Activated T-cell treated with anti-CD3 and anti-CD28 coated beads, Interleukin-2, amount 50 U/mL, for 24 hours (primary cell): ENCODE measurements around the gene PTPRG.

Source experiments
- DNase-seq: peaks from one replicate; pipeline ENCODE4 v3.0.0-alpha.2; 2020
- H3K27ac Mint-ChIP-seq: 2 replicates; pipeline ENCODE4 v1.8.0; 2020; ENCODE audit warnings: mild to moderate bottlenecking, mixed read lengths
- H3K27me3 Mint-ChIP-seq: 2 replicates; pipeline ENCODE4 v1.8.0; 2020; ENCODE audit warnings: mixed read lengths
- H3K36me3 Mint-ChIP-seq: 2 replicates; pipeline ENCODE4 v1.8.0; 2020; ENCODE audit warnings: low read depth, mixed read lengths
- H3K4me1 Mint-ChIP-seq: 2 replicates; pipeline ENCODE4 v1.8.0; 2020; ENCODE audit warnings: low read depth, mixed read lengths
- H3K4me3 Mint-ChIP-seq: 2 replicates; pipeline ENCODE4 v1.8.0; 2020; ENCODE audit warnings: mild to moderate bottlenecking, moderate library complexity, mixed read lengths
- H3K9me3 Mint-ChIP-seq: 2 replicates; pipeline ENCODE4 v1.8.0; 2020; ENCODE audit warnings: mixed read lengths

Gene PTPRG

DNA sequence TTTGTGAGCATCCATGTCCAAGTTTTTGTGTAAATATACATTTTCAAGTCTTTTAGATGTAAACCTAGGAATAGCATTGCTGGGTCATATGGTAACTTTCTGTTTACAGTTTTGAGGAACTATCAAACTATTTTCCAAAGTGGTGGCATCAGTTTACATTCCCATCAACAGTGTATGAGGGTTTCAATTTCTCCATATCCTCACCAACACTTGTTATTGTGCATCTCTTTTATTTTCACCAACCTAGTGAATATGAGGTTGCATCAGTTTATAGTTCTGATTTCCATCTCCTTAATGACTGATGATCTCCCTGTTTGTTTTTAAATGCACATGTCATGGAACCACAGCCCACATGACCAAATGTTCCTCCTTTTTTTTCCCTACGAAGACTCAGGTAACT lies 610.8 kb downstream of the PTPRG start:
- Mint-ChIP-seq H3K9me3 (peaks cover 4% of the 10 kb centered on the region), H3K27me3 (peaks cover 5% of the 10 kb centered on the region)

DNA sequence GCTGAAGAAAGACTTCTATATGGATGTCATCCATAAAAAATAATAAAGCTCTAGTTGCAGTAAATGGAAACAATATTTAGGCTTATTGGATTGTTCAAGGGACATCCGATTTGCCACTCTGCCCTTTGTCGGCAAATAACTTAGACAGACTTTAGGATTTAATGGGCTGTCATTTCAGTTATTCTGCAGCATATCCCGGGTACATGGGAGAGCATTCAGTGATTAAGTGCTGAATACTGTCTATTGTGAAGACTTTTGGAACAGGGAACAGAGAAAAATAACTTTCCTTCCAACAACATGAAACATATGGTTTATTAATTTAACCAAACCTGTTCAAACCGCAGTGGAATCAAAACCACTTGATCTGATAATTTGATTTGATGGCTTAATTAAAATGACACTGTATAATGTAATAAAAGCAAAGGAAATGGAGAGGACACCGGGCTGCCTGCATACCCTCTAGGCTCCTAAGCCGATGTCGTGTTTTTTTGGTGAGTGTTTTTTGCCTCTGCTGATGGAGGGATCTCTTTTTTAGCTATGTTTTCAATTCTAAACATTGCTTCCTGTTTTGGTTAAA lies 612.7 kb downstream of the PTPRG start:
- H3K27me3 Mint-ChIP-seq: peaks cover 6% of the 10 kb centered on the region
- no peak overlapping the region for H3K27ac Mint-ChIP-seq

More for the DNA sequence above, 610.8 kb downstream of the PTPRG start:
- Mint-ChIP-seq H3K36me3 (no peaks in the 10 kb centered on the region), H3K27ac (no peak overlapping the region), H3K4me1 (no peaks in the 10 kb centered on the region), H3K4me3 (no peak overlapping the region)
- no peak for DNase-seq

DNA sequence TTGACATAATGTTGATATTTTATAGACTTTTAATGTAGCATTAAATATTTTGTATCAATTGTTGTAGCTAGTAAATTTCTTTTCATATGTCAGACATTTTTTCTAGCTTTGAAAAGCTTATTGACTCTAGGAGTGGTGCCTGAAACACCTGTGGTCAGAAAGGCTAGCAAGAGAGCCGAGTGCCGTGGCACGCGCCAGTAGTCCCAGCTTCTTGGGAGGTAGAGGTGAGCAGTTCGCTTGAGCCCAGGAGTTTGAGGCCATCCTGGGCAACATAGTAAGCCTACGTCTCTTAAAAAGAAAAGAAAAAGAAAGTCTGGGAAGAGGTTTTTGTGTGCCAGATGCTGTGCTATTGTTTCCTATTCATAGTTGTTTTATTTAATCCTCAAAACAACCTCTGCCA lies 613.8 kb downstream of the PTPRG start:
- Mint-ChIP-seq H3K4me1 (no peaks in the 10 kb centered on the region), H3K27me3 (peaks cover 6% of the 10 kb centered on the region), H3K4me3 (no peak overlapping the region), H3K27ac (no peak overlapping the region), H3K9me3 (peaks cover 4% of the 10 kb centered on the region), H3K36me3 (no peaks in the 10 kb centered on the region)
- no peak for DNase-seq

More for the DNA sequence above, 612.7 kb downstream of the PTPRG start:
- no peaks in the 10 kb centered on the region for H3K36me3 Mint-ChIP-seq
- H3K4me3 Mint-ChIP-seq: no peak overlapping the region
- no peaks in the 10 kb centered on the region for H3K4me1 Mint-ChIP-seq
- peaks cover 4% of the 10 kb centered on the region for H3K9me3 Mint-ChIP-seq
- no peak for DNase-seq

DNA sequence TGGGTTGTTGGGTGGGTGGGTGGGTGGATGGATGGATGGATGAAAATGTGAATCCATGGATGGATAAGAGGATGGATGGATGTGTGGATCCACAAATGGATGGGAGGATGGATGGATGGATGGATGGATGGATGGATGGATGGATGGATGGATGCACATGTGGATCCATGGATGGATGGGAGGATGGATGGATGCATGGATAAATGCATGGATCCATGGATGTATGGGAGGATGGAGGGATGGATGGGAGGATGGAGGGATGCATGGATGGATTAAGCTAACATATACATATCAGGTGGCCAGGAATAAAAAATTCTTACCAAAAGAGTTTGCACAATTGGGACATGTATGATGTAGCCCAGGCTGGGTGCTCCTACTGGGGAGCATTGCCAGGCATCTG lies 616.7 kb downstream of the PTPRG start:
- Mint-ChIP-seq H3K27me3 (peaks cover 6% of the 10 kb centered on the region), H3K4me1 (no peaks in the 10 kb centered on the region), H3K9me3 (no peaks in the 10 kb centered on the region), H3K4me3 (no peak overlapping the region), H3K36me3 (no peaks in the 10 kb centered on the region), H3K27ac (no peak overlapping the region)
- DNase-seq: no peak

DNA sequence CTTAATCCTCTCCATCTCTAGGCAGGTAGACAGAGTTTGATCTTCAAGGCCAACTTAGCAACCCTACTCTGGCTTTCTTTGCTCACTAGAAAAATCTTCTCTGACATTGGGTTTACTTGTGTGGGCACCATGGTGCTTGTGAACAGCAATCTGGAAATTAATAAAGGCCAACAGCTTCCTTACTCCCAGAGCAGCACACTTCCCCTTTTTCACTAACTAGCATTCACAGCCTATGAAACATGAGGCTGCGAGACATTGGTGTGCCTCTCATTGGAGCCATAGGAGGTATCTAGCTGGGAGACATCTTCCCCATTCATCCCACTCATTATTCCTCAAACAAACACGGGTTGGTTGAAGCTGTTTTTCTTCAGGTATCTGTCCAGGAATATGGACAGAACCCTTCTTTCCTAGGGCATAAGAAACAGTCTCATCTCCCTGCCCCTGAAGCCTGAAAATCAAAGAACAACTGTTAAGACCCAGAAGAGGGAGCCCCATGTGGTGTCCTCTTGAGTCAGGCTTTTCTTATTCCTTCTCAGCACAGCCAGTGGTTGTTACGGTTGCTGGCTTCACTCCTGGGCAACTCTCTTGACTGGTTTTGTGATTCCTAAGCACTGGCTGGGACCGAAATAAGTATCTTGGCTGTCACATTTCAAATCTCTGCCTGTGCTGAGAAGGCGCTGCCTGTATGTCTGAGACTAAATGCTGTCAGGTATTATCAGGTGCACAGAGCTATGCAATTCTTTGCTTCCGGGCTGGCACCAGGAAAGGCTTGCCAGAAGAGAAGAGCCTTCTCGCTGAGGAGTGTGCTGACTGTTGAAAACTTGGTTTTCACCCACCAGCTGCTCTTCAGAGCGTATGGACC lies 617.6 kb downstream of the PTPRG start:
- H3K36me3 Mint-ChIP-seq: no peaks in the 10 kb centered on the region
- peaks cover 6% of the 10 kb centered on the region for H3K27me3 Mint-ChIP-seq
- no peaks in the 10 kb centered on the region for H3K4me1 Mint-ChIP-seq
- H3K9me3 Mint-ChIP-seq: no peaks in the 10 kb centered on the region
- H3K27ac Mint-ChIP-seq: no peak overlapping the region
- no peak for DNase-seq
- H3K4me3 Mint-ChIP-seq: no peak overlapping the region

DNA sequence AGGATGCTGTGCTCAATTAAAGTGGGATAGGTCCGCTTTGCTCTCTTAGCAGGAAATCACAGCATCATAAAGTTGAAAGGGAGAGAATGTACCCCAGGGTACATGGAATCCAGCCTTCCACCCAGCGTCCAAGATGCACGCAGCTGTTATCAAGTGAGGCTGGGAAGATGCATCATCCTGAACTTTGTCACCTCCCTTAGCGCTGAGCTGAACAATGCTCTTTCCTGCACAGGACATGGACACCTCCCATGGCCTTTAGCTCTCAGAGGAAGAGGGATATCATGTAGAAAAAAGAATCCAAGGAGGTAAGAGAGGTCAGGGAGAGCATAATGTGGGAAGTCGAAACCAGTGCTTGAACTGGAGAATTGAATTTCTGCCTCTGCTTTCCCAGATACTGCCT lies 619.1 kb downstream of the PTPRG start:
- H3K36me3 Mint-ChIP-seq: no peaks in the 10 kb centered on the region
- peaks cover 5% of the 10 kb centered on the region for H3K27me3 Mint-ChIP-seq
- H3K4me1 Mint-ChIP-seq: no peaks in the 10 kb centered on the region
- no peak overlapping the region for H3K27ac Mint-ChIP-seq
- H3K4me3 Mint-ChIP-seq: no peak overlapping the region
- DNase-seq: no peak
- H3K9me3 Mint-ChIP-seq: no peaks in the 10 kb centered on the region

DNA sequence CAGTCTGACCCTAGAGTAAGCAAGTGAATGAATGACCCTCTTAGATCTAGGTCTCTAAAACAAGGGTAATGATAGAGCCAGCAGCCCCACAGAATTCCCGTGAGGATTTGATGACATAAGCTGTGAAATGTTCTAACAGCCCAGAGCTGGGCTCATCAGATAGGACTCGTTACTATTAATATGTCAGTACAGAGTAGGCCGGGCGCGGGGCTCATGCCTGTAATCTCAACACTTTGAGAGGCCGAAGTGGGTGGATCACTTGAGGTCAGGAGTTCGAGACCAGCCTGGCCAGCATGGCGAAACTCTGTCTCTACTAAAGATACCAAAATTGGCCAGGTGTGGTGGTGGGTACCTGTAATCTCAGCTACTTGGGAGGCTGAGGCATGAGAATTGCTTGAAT lies 621.7 kb downstream of the PTPRG start:
- Mint-ChIP-seq H3K27ac (no peak overlapping the region), H3K9me3 (no peaks in the 10 kb centered on the region), H3K36me3 (no peaks in the 10 kb centered on the region), H3K27me3 (no peaks in the 10 kb centered on the region), H3K4me1 (no peaks in the 10 kb centered on the region), H3K4me3 (no peak overlapping the region)
- no peak for DNase-seq

DNA sequence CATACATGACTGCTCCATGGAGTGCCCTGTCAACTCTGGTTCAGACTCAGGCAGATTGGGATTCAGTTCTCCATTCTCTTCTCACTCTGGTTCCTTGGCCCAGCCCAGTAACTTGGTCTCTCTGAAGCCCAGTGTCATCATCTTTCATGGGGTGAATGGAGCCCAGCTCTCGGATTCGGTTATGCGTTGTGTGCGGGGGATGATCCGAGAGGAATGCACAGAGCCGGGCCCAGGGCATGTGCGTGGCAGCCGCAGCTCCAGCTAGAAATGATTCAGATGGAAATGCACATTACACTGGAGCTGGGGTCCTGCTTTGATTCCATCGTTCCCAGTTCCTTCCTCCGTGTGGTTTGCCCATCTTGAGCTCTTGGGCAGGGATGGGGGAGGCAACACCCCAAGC lies 622.6 kb downstream of the PTPRG start:
- peaks cover 5% of the 10 kb centered on the region for H3K4me1 Mint-ChIP-seq
- H3K9me3 Mint-ChIP-seq: no peaks in the 10 kb centered on the region
- H3K27me3 Mint-ChIP-seq: no peaks in the 10 kb centered on the region
- H3K27ac Mint-ChIP-seq: no peak overlapping the region
- no peak overlapping the region for H3K4me3 Mint-ChIP-seq
- no peaks in the 10 kb centered on the region for H3K36me3 Mint-ChIP-seq
- DNase-seq: no peak

DNA sequence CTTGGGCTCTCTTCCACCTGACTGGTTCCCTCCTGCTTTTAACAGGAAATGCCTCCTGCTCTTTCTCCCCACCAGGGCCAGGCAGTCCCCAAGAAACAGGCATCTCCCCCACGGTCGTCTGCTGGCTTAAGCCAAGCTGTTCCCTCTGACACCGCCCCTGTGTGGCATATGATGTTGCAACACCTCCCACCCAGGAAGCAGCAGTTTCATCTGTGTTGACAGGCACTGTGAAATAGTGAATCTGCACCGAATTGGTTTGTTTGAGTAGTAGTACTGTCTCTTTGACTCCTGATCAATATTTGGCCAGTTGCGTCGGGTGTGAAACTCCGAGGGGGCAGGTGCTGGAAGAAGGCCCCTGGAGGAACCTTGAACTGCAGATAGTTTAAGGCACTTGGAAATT lies 623.2 kb downstream of the PTPRG start:
- Mint-ChIP-seq H3K4me3 (no peak overlapping the region), H3K4me1 (peaks cover 6% of the 10 kb centered on the region), H3K36me3 (no peaks in the 10 kb centered on the region), H3K27me3 (no peaks in the 10 kb centered on the region), H3K9me3 (no peaks in the 10 kb centered on the region), H3K27ac (no peak overlapping the region)
- DNase-seq: no peak

DNA sequence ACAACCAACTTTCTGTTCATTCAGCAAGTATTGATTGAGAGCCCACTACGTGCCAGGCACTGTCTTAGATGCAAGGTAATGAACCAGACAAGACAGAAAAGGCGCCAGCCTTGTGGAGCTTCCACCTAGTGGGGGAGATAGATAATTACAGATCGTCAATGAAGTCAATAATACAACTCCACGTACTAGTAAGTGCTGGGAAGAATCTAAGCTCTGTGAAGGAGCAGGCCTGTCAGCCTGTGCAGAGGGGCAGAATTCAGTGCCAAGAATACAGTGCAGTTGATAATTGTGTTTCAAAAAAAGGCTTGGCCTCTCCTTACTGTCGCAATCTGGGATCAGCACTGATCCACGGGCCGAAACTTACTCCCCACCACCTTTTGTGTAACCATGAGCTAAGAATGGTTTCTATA lies 625.7 kb downstream of the PTPRG start:
- DNase-seq: no peak
- Mint-ChIP-seq H3K4me3 (no peak overlapping the region), H3K27me3 (no peaks in the 10 kb centered on the region), H3K4me1 (peaks cover 6% of the 10 kb centered on the region), H3K9me3 (no peaks in the 10 kb centered on the region), H3K36me3 (no peaks in the 10 kb centered on the region), H3K27ac (no peak overlapping the region)

DNA sequence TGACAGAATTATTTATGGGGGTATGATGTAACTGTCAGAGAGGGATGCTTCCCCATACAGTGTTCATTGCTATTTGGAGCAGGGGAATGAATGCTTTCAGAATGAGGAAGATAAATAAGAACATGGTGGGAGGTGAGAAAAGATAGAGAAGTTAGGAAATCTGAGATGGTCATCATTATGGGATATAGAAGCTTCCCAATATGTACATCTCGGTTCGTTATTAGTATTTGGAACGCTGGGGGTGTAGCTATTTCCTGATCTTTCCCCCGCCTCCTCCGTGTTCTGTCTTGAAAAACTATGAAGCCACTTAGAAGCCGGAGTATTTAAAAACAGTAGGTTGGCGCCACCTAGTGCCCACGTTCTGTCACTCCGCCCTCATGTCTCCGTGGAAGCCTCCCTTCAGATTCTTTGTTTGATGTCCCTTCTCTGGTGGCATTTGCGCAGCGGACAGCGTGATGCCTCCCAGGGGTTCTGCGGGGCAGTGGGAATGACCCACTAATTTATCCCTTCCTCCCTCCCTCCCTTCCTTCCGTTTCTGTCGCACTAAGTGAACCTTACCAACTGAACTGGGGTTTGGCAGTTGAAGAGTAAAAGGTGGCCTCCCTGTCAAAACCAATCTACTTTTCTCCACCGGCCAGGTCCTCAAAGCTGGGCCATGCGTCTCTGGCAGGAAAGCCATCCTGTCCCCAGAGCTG lies 627.5 kb downstream of the PTPRG start:
- Mint-ChIP-seq H3K4me3 (no peak overlapping the region), H3K27me3 (no peaks in the 10 kb centered on the region), H3K9me3 (no peaks in the 10 kb centered on the region)

DNA sequence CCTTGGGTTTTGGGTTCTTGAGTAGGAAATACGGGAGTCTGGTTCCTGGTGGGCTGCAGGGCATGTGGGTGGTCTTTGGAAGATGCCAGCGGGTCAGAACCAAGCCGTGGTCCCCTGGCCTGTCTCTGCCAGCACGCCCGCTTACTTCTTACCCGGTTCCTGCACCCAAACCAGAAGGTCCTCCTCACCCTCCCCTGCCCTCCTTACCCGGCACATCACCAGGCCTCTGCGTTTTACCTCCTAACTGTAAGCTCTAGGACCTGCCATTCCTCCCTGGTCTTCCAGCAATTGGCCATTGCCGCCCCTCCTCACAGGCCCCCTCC lies 628.0 kb downstream of the PTPRG start:
- DNase-seq: no peak
- Mint-ChIP-seq H3K4me3 (no peak overlapping the region), H3K9me3 (no peaks in the 10 kb centered on the region), H3K27ac (no peak overlapping the region), H3K27me3 (no peaks in the 10 kb centered on the region), H3K36me3 (no peaks in the 10 kb centered on the region), H3K4me1 (peaks cover 6% of the 10 kb centered on the region)

More for the DNA sequence above, 627.5 kb downstream of the PTPRG start:
- H3K27ac Mint-ChIP-seq: no peak overlapping the region
- H3K4me1 Mint-ChIP-seq: peaks cover 6% of the 10 kb centered on the region
- H3K36me3 Mint-ChIP-seq: no peaks in the 10 kb centered on the region
- DNase-seq: peak; percentile 70

DNA sequence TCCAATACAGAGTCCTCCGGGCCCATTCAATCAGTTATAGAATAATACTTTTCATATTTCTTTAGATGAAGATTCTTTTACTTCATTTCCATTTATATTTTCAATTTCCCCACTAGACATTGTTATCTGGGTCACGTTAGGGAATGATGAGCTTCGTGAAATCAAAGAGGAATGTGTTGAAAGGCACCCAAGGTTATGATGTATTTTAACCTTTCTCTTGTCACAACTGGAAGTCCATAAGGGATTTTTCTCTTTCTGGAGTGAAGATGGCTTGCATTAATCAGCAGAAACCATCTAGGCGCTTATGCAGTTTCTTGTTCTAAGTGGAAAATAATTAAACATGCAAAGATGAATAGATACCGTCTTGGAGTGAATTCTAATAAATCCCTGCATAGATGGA lies 631.5 kb downstream of the PTPRG start:
- no peaks in the 10 kb centered on the region for H3K36me3 Mint-ChIP-seq
- H3K27ac Mint-ChIP-seq: no peak overlapping the region
- no peaks in the 10 kb centered on the region for H3K9me3 Mint-ChIP-seq
- no peaks in the 10 kb centered on the region for H3K27me3 Mint-ChIP-seq
- H3K4me3 Mint-ChIP-seq: no peak overlapping the region
- no peak for DNase-seq
- peaks cover 6% of the 10 kb centered on the region for H3K4me1 Mint-ChIP-seq

DNA sequence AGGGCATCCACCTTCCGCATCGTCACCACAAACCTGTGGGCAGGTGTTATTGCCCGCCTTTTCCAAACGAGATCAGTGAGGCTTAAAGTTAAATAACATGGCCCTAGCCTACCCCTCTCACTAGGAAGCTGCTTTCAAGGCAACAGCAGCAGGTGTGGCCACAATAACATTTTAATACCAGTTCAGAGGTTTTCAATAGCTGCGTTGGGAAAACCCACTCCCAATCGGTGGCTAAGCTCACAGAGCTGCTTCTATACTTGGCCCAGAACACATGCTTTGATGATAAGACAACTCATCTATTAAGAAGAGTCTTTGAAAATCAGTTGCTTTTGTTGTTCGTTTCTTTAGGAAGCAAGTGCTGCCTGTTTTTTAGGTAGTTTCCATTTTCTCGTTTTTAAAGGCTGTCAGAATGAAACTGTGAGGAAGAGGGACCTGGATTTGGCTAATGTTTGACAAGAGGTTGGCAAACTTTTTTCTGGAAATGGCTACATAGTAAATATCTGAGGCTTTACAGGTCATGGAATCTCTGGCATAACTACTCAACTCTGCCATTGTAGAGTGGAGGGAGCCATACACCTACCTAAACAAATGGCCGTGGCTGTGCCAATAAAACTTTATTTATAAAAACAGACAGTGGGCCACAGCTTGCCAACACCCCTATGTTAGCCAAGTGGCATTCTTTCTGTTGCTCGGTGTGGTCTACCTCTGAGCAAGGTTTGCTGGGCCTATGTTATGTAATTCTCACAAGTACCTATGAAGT lies 632.4 kb downstream of the PTPRG start:
- H3K4me3 Mint-ChIP-seq: no peak overlapping the region
- no peaks in the 10 kb centered on the region for H3K9me3 Mint-ChIP-seq
- DNase-seq: no peak
- no peak overlapping the region for H3K27ac Mint-ChIP-seq
- H3K27me3 Mint-ChIP-seq: no peaks in the 10 kb centered on the region
- no peaks in the 10 kb centered on the region for H3K36me3 Mint-ChIP-seq
- H3K4me1 Mint-ChIP-seq: peaks cover 3% of the 10 kb centered on the region
